GM12801 (cell line): ENCODE data around the gene LCAT.

Source experiments
- CTCF ChIP-seq: IDR thresholded peaks from one replicate; pipeline ENCODE4 v1.5.1; 2011; ENCODE audit warnings: control low read depth; ENCODE audit not compliant: insufficient read length; ENCODE audit errors: extremely low read depth

Gene LCAT

GRCh38 chr16:67942200-67942509, 1.8 kb downstream of the LCAT start:
- TF ChIP-seq CTCF: no peak

GRCh38 chr16:67941469-67942199, 2.3 kb downstream of the LCAT start:
- TF ChIP-seq CTCF: no peak

- TF ChIP-seq CTCF: no peak
These were observed 3.4 kb downstream of the LCAT start for GRCh38 chr16:67940446-67941089.

- TF ChIP-seq CTCF: no peak
These were observed 4.1 kb downstream of the LCAT start for GRCh38 chr16:67939507-67940445.

GRCh38 chr16:67936880-67937605, 6.9 kb downstream of the LCAT start:
- TF ChIP-seq CTCF: no peak

- TF ChIP-seq CTCF: no peak
These were observed 7.6 kb downstream of the LCAT start, which contains the start of gene PSMB10 for GRCh38 chr16:67936124-67936879. Gene PSMB10 (minus strand): TSS chr16:67936850. CDS start chr16:67936749, 101 bp downstream.
